Mucosa of gallbladder (tissue), 1 donor: ENCODE measurements around the gene HEPHL1. TPM values are rescaled to one million over a fixed set of nuclear protein-coding genes. Genes with fewer than 3 reads are reported as not detected.
"Not testable (repeated sequence)": the region's sequence is repeated elsewhere in the genome, so short reads cannot be mapped to it uniquely, and the experiment has no call there.

ENCODE experiments used
- DNase-seq: peaks from one replicate; pipeline ENCODE4 v3.0.0-alpha.2; 2020; ENCODE audit warnings: low spot score
- total RNA-seq: library from RNA; stranded (reverse); gene quantifications from one replicate; pipeline ENCODE4 v1.2.1, GENCODE V29; 2021
- donor health status: DM: no; HTN: no; CAD: no.

The HEPHL1 gene
- total RNA-seq, 1 donor from 2014 or later, result not detected

DNA sequence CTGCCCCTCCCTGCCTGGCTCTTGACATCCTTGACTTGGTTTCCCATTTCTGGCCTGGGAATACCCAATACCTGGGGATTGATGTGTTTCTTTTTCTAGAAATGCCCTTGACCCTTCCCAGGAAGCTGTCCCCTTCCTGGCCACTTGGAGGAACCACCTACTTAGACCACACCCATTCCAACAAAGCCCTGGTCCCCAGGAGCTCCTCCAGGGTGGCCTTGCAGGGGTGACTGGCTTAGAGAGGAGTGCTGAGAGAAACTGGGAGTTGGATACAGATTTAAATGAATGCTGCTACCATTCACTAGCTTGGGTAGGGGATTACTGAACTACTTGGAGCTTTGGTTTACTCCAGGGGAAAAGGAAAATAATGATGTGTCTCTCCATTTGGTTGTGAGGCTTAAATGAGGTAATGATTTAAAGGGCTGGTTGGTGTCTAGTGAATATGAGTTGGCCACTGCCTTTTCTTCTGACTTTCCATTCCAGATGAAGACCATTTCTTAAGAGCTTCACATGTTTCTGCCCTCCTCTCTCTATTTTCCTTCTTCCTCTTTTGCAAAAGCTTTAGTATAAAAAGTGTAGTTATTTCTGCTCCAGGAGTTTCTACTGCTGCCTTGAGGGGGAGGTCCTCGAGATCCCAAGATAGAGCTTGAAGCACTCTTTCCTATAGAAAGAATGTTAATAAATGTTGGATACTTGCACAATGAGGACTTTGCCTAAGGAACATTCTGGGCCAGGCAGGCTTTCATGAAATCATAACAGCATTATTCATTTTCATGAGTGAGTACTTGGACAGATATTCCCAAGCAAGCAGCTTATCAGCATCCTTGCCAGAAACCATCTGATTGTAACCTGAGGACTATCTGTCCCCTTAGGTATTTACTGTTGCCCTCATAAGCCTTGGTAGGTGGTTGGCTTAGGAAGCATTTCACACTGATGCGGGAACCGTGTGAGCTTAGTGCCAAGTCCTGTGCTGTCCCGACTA is 129.8 kb downstream of the HEPHL1 start:
- no peak for DNase-seq

DNA sequence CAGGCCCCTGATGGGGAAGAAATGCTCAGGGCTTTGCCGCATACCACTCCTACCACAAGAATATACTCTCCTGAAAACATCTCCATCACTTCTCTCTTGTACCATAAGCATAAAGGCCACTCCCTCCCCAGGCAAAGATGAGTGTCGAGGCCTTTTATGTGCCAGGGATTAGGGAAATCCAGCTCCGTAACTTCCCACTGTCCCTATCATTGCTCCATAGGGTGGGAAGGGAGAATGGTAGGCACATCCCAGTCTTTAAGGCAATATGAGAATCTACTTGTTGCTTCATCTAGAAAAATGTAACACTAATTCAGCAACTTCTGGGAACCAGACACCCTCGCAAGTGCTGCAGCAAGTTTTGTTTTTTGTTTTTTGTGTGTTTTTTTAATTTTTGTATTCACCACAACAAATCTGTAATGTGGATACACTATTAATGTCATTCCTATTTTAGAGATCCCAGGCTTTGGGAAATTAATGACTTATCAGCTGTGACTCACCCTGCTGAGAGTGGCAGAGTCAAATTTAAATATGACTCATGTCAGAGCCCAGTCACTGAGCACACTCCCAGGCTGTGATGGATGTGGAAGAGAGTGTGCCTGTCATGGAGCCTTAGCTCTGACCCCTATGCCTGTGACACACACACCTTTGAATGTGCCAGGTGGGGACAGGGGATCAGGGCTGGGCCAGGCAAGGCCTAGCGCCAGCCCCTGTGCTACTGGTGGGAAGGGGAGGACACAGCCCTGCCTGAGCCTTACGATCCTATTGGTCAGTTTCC is 130.9 kb downstream of the HEPHL1 start:
- DNase-seq, result no peak

DNA sequence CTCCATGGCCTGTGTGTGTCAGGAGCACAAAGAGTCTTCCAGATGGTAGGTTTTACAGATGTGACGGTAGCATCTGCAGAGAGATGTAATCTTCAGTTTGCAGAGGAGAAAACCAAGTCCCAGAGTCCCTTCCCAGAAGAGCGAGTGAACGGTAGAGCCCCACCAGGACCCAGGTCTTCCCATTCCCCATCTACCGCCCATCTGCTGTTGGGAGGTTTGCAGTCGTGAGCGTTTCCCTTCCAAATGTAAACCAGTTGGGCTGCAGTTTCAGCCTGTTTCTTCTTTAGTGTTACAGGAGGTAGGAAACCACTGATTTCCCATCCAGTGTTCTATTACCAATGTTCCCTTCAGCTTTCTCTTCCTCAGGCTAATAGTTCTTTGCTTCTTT is 131.5 kb downstream of the HEPHL1 start:
- DNase-seq, result no peak

GRCh38 chr11:94153320-94153719 is 132.2 kb downstream of the HEPHL1 start:
- DNase-seq, result no peak

DNA sequence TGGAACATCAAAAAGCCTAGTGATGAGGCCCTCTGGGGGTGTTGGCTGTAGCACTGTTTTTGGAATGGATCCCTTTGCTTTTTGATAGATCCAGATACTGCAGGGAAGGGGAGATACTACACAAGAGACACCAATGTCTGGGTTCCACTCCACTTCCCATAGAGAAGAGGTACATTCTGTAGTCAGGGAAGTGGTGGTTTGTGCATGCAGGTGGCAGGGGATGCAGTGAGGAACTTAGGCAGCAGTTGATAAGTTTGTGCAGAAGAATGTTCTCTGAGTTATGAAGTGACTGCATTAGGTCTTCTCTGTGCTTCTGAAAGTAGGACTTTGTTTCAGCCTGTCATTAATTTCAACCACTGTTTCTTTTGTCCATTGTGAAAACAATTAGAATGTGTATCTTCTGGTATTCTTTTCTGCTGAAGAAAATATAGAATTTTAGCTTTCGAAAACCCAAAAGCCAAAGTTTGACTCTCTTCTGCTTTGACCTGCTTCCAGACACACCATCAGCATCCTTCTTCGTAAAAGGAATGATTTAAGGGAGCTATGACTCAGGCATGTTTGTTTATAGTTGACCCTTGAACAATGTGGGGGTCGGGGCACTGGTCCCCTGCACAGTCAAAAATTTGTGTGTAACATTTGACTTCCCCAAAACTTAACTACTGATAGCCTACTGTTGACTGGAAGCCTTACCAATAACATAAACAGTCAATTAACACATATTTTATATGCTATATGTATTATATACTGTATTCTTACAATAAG is 133.1 kb downstream of the HEPHL1 start:
- no peak for DNase-seq

DNA sequence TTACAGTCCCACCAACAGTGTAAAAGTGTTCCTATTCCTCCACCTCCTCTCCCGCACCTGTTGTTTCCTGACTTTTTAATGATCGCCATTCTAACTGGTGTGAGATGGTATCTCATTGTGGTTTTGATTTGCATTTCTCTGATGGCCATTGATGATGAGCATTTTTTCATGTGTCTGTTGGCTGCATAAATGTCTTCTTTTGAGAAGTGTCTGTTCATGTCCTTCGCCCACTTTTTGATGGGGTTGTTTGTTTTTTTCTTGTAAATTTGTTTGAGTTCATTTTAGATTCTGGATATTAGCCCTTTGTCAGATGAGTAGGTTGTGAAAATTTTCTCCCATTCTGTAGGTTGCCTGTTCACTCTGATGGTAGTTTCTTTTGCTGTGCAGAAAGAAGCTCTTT is 136.2 kb downstream of the HEPHL1 start:
- DNase-seq, result not testable (repeated sequence)

Other genes with a start within 250 kb of the HEPHL1 start
- gene MED17, start 237.1 kb upstream of the HEPHL1 start, total RNA-seq, result 36.5 TPM
- gene VSTM5, start 170.7 kb upstream of the HEPHL1 start, total RNA-seq, result 1.8 TPM
- 13.5 TPM for gene PANX1, start 107.5 kb downstream of the HEPHL1 start, total RNA-seq